SH-SY5Y (cell line): ENCODE data around the gene RNLS.

Source experiments
- GATA2 ChIP-seq: IDR thresholded peaks from 2 replicates; pipeline ENCODE4 v1.6.1; 2011; ENCODE audit warnings: mild to moderate bottlenecking, low read depth, low read length
- GATA3 ChIP-seq: IDR thresholded peaks from 2 replicates; pipeline ENCODE4 v1.6.1; 2011; ENCODE audit warnings: low read depth, mild to moderate bottlenecking, low read length, moderate library complexity

DNA sequence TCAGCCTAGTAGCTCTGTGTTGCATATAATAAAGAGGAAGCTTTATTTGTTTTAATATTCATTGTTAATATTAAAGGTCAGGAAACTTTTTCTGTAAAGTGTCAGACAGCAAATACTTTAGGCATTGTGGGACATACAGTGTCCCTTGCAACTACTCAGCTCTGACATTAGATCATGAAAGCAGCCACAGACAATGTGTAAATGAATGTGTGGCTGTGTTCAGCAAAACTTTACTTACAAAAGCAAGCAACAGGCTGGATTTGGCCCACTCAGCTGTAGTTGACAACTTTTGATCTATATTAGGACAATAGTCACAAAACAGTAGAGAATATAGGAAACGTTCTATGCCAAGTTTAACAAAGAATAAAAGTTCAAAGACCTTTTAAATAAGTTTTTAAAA lies 173.3 kb downstream of the RNLS start:
- TF ChIP-seq GATA2 (no peak), GATA3 (no peak)
